Ectodermal cell (in vitro differentiated cells): ENCODE measurements around the gene XPO1. TPM values are rescaled to one million over a fixed set of nuclear protein-coding genes. Genes with fewer than 3 reads are reported as not detected.
"Not testable (repeated sequence)": the region's sequence is repeated elsewhere in the genome, so short reads cannot be mapped to it uniquely, and the experiment has no call there.

Experiments used
- H3K27ac ChIP-seq: 2 replicates; pipeline ENCODE4 v1.7.0; 2013; ENCODE audit warnings: mild to moderate bottlenecking, low read depth, low read length; ENCODE audit not compliant: insufficient read depth, poor library complexity, severe bottlenecking
- H3K27me3 ChIP-seq: 2 replicates; pipeline ENCODE4 v1.7.0; 2013; ENCODE audit warnings: mild to moderate bottlenecking, low read length; ENCODE audit not compliant: insufficient read depth, control insufficient read depth, poor library complexity, severe bottlenecking
- H3K36me3 ChIP-seq: one replicate; pipeline ENCODE4 v1.7.0; 2013; ENCODE audit warnings: low read length; ENCODE audit not compliant: control insufficient read depth, insufficient read depth
- H3K4me1 ChIP-seq: one replicate; pipeline ENCODE4 v1.7.0; 2013; ENCODE audit warnings: low read length; ENCODE audit not compliant: control insufficient read depth, insufficient read depth
- H3K4me3 ChIP-seq: 2 replicates; pipeline ENCODE4 v1.7.0; 2013; ENCODE audit warnings: low read depth, low read length, control low read depth; ENCODE audit not compliant: insufficient read depth
- H3K9me3 ChIP-seq: 2 replicates; pipeline ENCODE4 v1.7.0; 2013; ENCODE audit warnings: mild to moderate bottlenecking, low read length, moderate library complexity; ENCODE audit not compliant: control insufficient read depth
- WGBS, 2 experiments: methylation state at CpG; one replicate each; pipeline ENCODE4 v1.1.7; 2013; ENCODE audit warnings: missing lambda C conversion rate in 2 of 2; 5-methylcytosine and 5-hydroxymethylcytosine counted together
- polyA plus RNA-seq, 4 experiments: library from polyadenylated mRNA; stranded (reverse); fragments of 50-300 nt; gene quantifications; one replicate each; pipeline ENCODE4 v1.2.3, GENCODE V29; 2013

XPO1 gene, protein sequence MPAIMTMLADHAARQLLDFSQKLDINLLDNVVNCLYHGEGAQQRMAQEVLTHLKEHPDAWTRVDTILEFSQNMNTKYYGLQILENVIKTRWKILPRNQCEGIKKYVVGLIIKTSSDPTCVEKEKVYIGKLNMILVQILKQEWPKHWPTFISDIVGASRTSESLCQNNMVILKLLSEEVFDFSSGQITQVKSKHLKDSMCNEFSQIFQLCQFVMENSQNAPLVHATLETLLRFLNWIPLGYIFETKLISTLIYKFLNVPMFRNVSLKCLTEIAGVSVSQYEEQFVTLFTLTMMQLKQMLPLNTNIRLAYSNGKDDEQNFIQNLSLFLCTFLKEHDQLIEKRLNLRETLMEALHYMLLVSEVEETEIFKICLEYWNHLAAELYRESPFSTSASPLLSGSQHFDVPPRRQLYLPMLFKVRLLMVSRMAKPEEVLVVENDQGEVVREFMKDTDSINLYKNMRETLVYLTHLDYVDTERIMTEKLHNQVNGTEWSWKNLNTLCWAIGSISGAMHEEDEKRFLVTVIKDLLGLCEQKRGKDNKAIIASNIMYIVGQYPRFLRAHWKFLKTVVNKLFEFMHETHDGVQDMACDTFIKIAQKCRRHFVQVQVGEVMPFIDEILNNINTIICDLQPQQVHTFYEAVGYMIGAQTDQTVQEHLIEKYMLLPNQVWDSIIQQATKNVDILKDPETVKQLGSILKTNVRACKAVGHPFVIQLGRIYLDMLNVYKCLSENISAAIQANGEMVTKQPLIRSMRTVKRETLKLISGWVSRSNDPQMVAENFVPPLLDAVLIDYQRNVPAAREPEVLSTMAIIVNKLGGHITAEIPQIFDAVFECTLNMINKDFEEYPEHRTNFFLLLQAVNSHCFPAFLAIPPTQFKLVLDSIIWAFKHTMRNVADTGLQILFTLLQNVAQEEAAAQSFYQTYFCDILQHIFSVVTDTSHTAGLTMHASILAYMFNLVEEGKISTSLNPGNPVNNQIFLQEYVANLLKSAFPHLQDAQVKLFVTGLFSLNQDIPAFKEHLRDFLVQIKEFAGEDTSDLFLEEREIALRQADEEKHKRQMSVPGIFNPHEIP (N-terminal part only)
- polyA plus RNA-seq (2013, experiment 1 of 4) = 308 TPM
- 318 TPM for polyA plus RNA-seq (2013, experiment 2 of 4)
- polyA plus RNA-seq (2013, experiment 3 of 4) = 260 TPM
- polyA plus RNA-seq (2013, experiment 4 of 4) = 285 TPM

GRCh38 chr2:61538200-61538919, at the start of gene XPO1:
XPO1 (minus strand) TSS chr2:61538356; CDS start chr2:61533897, 4,459 bp downstream.
- no peaks in the 10 kb centered on the region for H3K9me3 ChIP-seq
- H3K36me3 ChIP-seq = no peaks in the 10 kb centered on the region
- peaks cover 4% of the 10 kb centered on the region for H3K4me1 ChIP-seq
- no peaks in the 10 kb centered on the region for H3K27me3 ChIP-seq
- 0% methylated on average over 65 of the region's 65 CpGs for WGBS, 2 experiments
- peak within 1 kb of the TSS; percentile 94 for H3K4me3 ChIP-seq
- peak within 1 kb of the TSS; percentile 99 for H3K27ac ChIP-seq

GRCh38 chr2:61586928-61587327, 48.8 kb upstream of the XPO1 start:
- H3K36me3 ChIP-seq, H3K27me3 ChIP-seq, H3K9me3 ChIP-seq, H3K27ac ChIP-seq, H3K4me1 ChIP-seq, H3K4me3 ChIP-seq: not testable (repeated sequence)
- 94% methylated on average over 5 of the region's 5 CpGs for WGBS, 2 experiments

DNA sequence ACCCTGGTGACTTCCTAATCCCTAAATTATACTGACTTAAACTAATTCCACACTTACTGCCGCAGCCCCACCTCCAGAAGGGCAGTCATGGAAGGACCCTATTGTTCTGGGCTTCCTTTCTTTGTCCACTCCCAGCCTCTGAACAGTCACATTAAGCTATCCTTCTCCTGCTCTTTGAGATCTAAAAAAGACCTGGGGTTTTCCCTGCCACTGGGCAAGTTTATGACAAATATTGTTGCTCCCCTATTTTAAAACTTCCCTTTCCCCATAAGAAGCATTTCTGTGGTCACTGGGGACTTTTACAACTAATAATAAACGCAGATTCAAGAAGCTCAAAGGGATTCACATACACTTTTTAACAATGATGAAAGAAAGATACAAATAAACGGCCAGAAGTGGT, 47.2 kb upstream of the XPO1 start:
- Histone ChIP-seq H3K4me3 (no peak overlapping the region), H3K27me3 (no peaks in the 10 kb centered on the region), H3K4me1 (peaks cover 3% of the 10 kb centered on the region), H3K9me3 (no peaks in the 10 kb centered on the region), H3K36me3 (no peaks in the 10 kb centered on the region), H3K27ac (no peak overlapping the region)
- WGBS, 2 experiments = 83 to 88% methylated on average over 3 of the region's 3 CpGs

GRCh38 chr2:61584368-61584767, 46.2 kb upstream of the XPO1 start:
- 94% methylated on average over 7 of the region's 9 CpGs for WGBS, 2 experiments
- not testable (repeated sequence) for H3K27ac ChIP-seq

GRCh38 chr2:61582165-61582564, 44.0 kb upstream of the XPO1 start:
- H3K4me3 ChIP-seq = no peak overlapping the region

More at GRCh38 chr2:61584368-61584767, 46.2 kb upstream of the XPO1 start:
- not testable (repeated sequence) for H3K36me3 ChIP-seq, H3K9me3 ChIP-seq, H3K27me3 ChIP-seq, H3K4me1 ChIP-seq, H3K4me3 ChIP-seq

DNA sequence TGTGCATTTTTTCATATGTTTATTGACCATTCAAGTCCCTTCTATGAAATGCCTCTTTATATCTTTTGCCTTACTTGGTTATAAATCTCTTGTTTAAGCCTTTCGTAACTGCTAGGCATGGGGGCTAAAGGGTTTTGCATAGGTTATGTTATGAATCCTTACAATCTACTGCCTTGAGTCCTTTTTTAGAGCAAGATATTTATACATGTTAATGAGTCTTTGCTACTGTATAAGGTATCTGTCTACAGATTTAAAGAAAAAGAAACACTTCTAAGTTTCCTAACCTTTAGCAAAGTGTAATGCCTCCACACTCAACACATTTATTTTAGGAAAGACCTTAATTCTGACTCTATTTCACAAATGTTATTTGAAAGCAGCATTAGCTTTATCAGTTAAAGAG, 43.6 kb upstream of the XPO1 start:
- Histone ChIP-seq H3K27ac (no peak overlapping the region), H3K4me3 (no peak overlapping the region), H3K27me3 (no peaks in the 10 kb centered on the region), H3K9me3 (no peaks in the 10 kb centered on the region), H3K36me3 (no peaks in the 10 kb centered on the region), H3K4me1 (peaks cover 3% of the 10 kb centered on the region)
- 100% methylated on average over 1 of the region's 1 CpG; no CpG with 5 or more reads in 1 of the 2 experiments for WGBS, 2 experiments

More at GRCh38 chr2:61582165-61582564, 44.0 kb upstream of the XPO1 start:
- Histone ChIP-seq H3K4me1 (peaks cover 3% of the 10 kb centered on the region), H3K36me3 (no peaks in the 10 kb centered on the region), H3K9me3 (no peaks in the 10 kb centered on the region), H3K27ac (no peak overlapping the region), H3K27me3 (no peaks in the 10 kb centered on the region)
- 22 to 24% methylated on average over 3 of the region's 3 CpGs for WGBS, 2 experiments

DNA sequence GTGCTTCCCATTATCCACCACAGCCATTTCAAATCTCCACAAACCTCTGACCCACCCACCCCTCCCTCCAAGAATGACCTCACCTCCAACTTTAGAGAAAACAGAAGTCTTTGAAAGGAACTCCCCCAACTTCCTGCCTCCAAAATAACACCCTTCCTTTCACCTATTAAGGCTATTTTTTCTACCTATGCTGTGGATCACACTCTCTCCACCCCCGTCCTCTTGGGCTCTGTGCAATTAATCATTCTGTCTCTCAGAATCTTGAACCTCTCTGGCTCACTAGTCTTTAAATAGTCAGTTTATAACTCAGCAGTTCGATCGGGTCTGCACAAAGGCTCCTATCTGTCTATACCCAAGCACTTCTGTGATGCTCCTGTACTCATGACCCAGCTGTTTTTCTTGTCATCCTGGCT, 37.3 kb upstream of the XPO1 start:
- Histone ChIP-seq H3K4me1 (no peaks in the 10 kb centered on the region), H3K4me3 (no peak overlapping the region), H3K9me3 (no peaks in the 10 kb centered on the region), H3K27me3 (no peaks in the 10 kb centered on the region), H3K27ac (no peak overlapping the region), H3K36me3 (no peaks in the 10 kb centered on the region)
- WGBS, 2 experiments = 81 to 90% methylated on average over 3 of the region's 3 CpGs

DNA sequence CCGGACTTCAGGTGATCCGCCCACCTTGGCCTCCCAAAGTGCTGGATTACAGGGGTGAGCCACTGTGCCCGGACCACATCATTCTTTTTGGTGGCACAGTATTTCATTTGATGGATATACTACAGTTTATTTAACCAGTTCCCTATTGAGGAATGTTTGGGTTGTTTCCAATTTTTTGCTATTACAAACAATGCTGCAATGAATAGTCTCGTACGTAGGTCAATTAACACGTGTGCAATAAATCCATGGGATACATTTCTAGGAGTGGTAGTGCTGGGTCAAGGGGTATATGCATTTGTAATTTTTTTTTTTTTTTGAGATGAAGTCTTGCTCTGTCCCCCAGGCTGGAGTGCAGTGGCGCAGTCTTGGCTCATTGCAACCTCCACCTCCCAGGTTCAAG, 28.4 kb upstream of the XPO1 start:
- no peaks in the 10 kb centered on the region for H3K9me3 ChIP-seq
- H3K27me3 ChIP-seq = no peaks in the 10 kb centered on the region
- no peak overlapping the region for H3K27ac ChIP-seq
- no peak overlapping the region for H3K4me3 ChIP-seq
- no peaks in the 10 kb centered on the region for H3K36me3 ChIP-seq
- H3K4me1 ChIP-seq = no peaks in the 10 kb centered on the region
- 93 to 97% methylated on average over 7 of the region's 7 CpGs for WGBS, 2 experiments

GRCh38 chr2:61562615-61563014, 24.5 kb upstream of the XPO1 start:
- Histone ChIP-seq H3K27ac (no peak overlapping the region), H3K4me3 (no peak overlapping the region), H3K4me1 (no peaks in the 10 kb centered on the region), H3K27me3 (no peaks in the 10 kb centered on the region), H3K36me3 (no peaks in the 10 kb centered on the region), H3K9me3 (no peaks in the 10 kb centered on the region)
- WGBS, 2 experiments = 89 to 98% methylated on average over 2 of the region's 2 CpGs
